Fibroblast of villous mesenchyme (primary cell): ENCODE results near the gene MBTPS2. TPM values are rescaled to one million over a fixed set of nuclear protein-coding genes. Genes with fewer than 3 reads are reported as not detected.
"Not testable (repeated sequence)": the region's sequence is repeated elsewhere in the genome, so short reads cannot be mapped to it uniquely, and the experiment has no call there.

ENCODE experiments used
- DNase-seq: peaks from one replicate; pipeline ENCODE4 v3.0.0-alpha.2; 2010; ENCODE audit warnings: low read depth
- H3K4me3 ChIP-seq: 2 replicates; pipeline ENCODE4 v1.5.1; 2011; ENCODE audit warnings: low read depth, mild to moderate bottlenecking, low read length
- CTCF ChIP-seq: IDR thresholded peaks from 2 replicates; pipeline ENCODE4 v1.5.1; 2012; ENCODE audit warnings: low read depth, mild to moderate bottlenecking, low read length; ENCODE audit not compliant: insufficient read depth
- total RNA-seq: library from RNA; depleted of rRNA; stranded (reverse); fragments of >200 nt; gene quantifications from 2 replicates; pipeline ENCODE4 v1.2.3, GENCODE V29; 2012

Gene MBTPS2
- total RNA-seq, 1 donor, result 11.2 TPM

- no peak for DNase-seq
- TF ChIP-seq CTCF, result no peak
- no peak overlapping the region for H3K4me3 ChIP-seq
These were observed 33.8 kb downstream of the MBTPS2 start for GRCh38 chrX:21873063-21873775.

- not testable (repeated sequence) for H3K4me3 ChIP-seq, DNase-seq
These were observed 34.8 kb downstream of the MBTPS2 start for GRCh38 chrX:21874182-21874581.

GRCh38 chrX:21875013-21875412 is 35.6 kb downstream of the MBTPS2 start:
- no peak for DNase-seq
- H3K4me3 ChIP-seq, result no peak overlapping the region
- no peak for TF ChIP-seq CTCF

GRCh38 chrX:21881881-21882574 is 42.6 kb downstream of the MBTPS2 start:
- no peak for TF ChIP-seq CTCF
- no peak overlapping the region for H3K4me3 ChIP-seq
- DNase-seq, result no peak

GRCh38 chrX:21883258-21883657 is 43.8 kb downstream of the MBTPS2 start:
- DNase-seq, result peak; percentile 22
- H3K4me3 ChIP-seq, result no peak overlapping the region
- TF ChIP-seq CTCF, result no peak

GRCh38 chrX:21885568-21885967 is 46.2 kb downstream of the MBTPS2 start:
- TF ChIP-seq CTCF, result no peak
- no peak overlapping the region for H3K4me3 ChIP-seq
- DNase-seq, result peak; percentile 19

GRCh38 chrX:21905313-21905712 is 65.9 kb downstream of the MBTPS2 start:
- H3K4me3 ChIP-seq, result no peak overlapping the region
- DNase-seq, result no peak
- TF ChIP-seq CTCF, result no peak
